GM19025 (cell line): ENCODE data around the gene CACNA2D3.

Experiments
- ATAC-seq: cut with Tn5 transposase; IDR thresholded peaks from one replicate; pipeline ENCODE4 v1.9.1; 2021; ENCODE audit warnings: mild to moderate bottlenecking, low read depth, moderate library complexity; ENCODE audit not compliant: unreplicated experiment

The CACNA2D3 gene

DNA sequence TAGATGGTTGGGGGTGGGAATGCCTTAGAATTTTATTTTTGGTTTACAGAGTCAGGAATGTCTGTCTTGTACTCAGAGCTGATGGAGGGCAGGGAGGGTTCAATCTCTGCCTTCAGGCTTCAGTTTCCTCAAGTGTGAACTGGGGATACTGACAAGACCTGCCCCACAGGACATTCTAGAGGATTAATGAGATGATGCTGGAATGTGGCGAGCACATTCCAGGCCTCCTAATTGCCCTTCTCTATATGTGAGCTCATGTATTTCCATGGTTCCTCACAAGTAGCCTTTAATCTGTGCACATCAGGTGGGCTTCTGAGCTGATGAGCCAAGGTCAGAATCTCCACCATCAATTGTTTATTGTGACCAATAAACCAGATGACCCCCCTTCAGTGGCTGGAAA lies 90.4 kb downstream of the CACNA2D3 start:
- no peak for ATAC-seq

DNA sequence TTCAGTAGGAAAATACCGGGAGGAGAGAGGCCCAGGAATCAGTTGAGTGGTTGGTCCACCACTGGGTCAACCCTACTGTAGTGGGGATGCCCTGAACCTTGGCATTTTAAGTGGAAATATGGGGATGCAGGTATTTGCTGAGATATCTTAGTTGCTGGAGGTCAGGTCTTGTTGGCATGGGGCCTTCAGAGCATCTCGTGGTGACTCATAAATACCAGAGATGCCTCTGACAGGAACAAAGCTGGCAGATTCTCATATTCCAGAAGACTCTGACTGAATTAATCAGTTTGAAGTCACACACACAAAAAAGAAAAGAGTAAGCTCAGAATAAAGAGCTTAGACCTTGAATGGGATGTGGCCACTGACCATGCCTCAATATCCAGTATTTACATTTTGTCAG lies 91.6 kb downstream of the CACNA2D3 start:
- no peak for ATAC-seq

DNA sequence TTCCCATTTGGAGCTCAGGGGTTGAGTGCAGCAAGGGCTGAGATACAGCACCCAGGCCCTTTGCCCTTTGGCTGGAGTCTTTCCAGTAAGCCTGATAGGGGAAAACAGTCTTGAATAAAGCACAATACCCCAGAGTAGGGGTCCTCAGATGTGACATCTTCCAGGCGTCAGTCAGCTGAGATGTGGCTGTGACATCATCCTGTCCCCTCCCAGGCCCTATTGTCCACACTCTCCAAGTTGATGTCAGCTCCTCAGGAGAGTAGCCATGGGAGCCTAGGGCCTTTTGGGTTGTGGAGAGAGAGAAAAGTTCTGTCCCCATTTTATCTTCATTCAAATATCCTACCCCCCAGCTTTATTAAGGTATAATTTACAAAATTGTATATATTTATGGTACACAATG lies 92.5 kb downstream of the CACNA2D3 start:
- no peak for ATAC-seq

DNA sequence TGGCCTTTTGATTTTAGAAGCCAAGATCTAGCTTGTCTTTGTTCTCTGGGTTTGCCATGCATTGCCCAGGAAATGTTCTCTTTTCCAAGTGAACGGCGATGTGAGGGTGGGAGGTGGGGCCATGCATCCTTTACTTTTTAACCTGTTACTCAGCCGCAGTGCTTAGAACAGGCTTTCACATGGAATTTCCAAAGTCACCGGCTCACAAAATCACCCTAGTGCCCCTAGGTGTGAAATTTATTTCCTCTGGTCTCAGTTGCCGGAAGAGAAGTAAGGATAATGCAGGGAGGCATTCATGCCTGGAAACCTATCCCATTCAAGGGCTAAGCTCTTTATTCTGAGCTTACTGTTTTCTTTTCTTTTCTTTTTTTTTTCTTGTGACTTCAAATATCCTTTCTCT lies 93.2 kb downstream of the CACNA2D3 start:
- ATAC-seq = no peak

DNA sequence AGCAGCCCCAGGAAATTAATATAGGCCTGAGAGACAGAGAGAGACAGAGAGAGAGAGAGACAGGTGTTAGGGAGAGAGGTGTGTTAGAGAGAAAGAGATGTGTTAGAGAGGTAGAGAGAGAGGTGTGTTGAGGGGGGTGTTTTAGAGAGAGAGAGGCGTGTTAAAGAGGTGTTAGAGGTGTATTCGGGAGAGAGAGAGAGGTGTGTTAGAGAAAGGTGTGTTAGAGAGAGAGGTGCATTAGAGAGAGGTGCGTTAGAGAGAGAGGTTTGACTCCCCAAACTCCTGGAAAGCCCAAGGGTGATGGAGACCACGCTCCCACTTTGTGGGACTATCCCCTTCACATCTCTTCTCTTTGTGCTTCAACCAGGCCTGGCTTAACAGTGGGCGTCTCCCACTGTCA lies 95.5 kb downstream of the CACNA2D3 start:
- no peak for ATAC-seq

DNA sequence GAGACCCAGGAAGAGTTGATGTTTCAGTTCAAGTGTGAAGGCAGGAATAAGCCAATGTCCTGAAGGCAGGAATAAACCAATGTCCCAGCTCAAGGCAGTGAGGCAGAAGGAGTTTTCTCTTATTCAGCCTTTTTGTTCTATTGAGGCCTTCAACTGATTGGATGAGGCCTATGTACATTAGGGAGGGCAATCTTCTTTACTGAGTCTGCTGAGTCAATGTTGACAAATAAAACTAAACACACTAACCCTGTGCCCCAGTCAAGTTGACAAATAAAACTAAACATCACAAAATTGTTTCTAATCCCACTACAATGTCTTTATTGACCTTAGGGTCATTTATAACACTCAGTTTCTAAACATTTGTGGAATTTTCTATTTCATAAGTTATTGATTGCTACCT lies 100.0 kb downstream of the CACNA2D3 start:
- no peak for ATAC-seq

DNA sequence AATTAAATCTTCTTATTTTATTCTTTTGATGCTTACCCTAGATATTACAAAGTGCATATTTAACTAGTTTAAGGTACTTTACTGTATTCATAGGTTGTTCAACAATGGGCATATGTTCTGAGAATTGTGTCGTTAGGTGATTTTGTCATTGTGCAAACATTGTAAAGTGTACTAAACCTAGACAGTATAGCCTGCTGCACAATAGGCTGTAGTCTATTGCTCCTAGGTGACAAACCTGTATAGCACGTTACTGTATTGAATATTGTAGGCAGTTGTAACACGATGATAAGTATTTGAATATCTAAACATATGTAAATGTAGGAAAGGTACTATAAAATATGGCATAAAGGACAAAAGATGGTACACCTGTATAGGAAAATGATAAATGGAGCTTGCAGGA lies 100.7 kb downstream of the CACNA2D3 start:
- ATAC-seq = no peak

DNA sequence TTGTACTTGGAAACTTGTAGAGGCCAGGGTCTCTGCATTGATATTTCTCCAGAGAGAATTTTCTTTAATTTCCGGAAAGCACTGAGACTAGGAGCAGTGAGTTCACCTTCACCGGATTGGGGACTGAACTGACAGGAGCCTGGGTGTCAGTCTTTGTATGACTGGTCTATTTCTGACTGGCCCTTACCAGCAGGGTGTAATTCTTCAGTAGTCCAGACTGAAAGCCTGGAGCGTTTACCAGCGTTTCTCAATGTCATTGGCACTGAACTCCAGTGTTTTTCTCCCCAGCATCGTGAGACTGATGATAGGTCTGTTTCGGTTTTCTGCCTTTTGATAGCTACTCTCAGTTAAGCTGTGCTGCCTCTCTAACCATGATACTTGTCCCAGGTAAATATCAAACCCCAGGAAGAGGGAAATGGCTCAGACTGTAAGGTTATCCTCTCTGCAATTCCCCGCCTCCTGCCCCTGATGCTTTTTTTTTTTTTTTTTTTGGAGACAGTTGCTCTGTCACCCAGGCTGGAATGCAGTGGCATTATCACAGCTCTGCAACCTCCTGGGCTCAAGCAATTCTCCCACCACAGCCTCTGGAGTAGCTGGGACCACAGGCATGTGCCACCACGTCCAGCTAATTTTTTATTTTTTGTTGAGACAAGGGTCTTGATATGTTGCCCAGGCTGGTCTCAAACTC lies 103.6 kb downstream of the CACNA2D3 start:
- ATAC-seq = no peak

DNA sequence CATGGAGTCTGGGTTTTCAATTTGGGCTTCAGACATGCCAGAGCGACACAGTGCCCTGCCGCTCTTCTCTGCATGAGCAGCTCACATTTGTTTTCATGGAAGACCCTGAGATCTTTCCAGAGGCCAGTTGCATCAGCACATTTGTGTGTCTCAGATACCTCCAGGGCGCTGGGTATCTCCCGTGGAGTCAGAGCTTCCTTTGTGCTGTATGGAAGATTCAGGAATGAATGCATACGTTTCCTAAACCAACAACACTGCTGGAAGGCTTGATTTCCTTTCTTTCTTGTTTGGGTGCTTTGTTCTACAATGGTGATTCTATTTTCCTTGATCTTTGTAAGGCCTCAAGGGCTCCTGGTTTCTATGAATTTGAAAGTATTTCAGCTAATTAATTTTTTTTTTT lies 106.5 kb downstream of the CACNA2D3 start:
- no peak for ATAC-seq

DNA sequence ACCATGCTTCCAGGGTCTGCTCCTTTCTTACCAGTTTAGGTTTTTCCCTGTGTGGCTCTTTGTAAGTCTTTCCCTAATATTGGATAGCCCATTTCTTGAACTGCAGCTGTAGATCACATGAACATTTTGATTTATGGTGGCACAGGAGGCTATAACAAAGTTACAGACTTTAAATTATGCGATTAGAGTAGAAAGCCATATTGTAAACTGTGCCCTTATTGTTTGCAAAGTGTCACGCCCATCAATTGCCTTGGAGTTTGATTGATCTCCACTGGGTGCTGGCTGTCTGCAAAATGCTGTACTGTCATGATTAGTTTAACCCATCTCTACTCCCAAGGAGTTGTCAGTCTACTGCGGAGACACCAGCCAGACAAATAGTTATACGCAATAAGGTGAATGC lies 110.3 kb downstream of the CACNA2D3 start:
- ATAC-seq = no peak

DNA sequence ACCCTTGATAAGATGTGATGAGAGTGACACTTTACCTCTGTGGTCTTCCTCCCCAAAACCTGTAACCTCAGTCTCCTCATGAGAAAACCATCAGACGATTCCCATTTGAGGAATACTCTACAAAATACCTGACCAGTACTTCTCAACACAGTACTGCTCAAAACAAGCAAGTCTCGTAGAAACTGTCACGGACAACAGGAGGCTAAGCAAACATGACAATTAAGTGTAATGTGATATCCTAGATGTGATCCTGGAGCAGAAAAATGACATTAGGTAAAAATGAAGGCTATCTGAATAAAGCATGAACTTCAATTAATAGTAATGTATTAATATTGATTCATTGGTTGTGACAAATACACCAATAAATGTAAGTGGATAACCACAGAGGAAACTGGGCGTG lies 113.6 kb downstream of the CACNA2D3 start:
- no peak for ATAC-seq

DNA sequence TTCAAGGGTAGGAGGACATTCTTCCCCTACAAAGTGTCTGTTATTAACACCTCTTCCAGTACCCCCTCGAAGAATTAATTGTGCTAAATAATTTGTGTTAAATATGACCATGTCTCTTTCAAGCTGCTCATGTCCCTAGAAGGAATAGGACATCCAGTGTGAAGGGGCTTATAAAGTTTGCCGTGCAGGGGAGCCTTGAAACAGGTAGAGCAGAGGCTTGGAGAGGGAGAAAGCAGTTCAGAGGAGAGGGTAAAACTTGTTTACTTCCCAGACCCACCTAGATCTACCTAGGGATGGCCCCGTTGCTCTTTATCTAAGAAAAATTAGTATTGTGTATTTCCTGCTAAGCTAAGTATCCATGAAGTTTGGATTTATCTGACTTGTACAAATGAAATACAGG lies 114.8 kb downstream of the CACNA2D3 start:
- ATAC-seq = no peak

DNA sequence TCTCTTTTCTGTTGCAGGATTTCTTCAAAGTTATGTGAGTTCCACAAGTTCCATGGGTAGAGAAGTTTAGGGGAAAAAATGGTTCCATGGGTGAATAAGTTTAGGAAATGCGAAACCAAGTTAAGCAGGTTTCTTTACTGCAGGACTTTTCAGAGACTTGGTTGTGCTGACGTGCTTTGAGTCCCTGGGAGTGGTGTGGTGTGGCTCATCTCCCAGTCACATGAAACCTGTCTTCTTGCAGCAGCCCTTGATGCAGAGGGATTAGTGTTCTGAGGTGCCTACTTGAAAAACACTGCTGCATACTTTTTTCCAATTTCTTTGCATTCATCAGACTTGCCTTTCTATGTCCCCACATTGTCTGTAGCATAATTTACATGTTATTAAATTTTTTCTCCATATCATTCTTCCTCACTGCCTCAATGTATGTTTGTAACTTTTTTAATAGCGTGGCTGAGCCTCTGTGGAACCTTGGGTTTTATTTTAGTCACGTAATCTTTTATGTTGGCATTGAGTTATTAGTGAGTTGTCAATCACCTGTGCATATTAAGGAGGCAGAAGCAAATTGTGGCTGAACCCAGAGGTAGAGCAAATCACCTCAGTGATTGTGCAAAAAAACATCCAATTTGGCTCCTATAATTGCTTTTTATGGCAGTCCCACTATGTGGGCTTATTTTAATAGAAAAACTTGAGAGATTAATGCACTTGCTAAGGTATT lies 115.6 kb downstream of the CACNA2D3 start:
- ATAC-seq = no peak

DNA sequence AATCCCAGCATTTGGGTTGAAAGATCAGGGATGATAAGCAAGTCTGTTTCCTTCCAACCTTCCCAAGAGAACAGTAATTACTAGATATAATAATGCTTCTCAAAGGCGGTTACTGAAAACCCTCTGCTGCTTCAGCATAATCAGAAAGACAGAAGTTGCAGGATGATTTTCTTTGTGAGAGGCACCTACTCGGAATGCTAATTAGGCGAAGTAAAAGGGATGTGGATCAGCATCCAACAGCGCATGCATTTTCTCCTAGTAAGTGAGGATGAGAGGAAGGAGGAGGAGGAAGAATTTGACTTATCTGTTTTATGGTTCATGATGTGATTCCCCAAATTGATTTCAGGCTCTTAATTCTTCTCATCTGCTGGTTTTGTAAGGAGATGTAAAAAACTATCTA lies 118.0 kb downstream of the CACNA2D3 start:
- no peak for ATAC-seq

DNA sequence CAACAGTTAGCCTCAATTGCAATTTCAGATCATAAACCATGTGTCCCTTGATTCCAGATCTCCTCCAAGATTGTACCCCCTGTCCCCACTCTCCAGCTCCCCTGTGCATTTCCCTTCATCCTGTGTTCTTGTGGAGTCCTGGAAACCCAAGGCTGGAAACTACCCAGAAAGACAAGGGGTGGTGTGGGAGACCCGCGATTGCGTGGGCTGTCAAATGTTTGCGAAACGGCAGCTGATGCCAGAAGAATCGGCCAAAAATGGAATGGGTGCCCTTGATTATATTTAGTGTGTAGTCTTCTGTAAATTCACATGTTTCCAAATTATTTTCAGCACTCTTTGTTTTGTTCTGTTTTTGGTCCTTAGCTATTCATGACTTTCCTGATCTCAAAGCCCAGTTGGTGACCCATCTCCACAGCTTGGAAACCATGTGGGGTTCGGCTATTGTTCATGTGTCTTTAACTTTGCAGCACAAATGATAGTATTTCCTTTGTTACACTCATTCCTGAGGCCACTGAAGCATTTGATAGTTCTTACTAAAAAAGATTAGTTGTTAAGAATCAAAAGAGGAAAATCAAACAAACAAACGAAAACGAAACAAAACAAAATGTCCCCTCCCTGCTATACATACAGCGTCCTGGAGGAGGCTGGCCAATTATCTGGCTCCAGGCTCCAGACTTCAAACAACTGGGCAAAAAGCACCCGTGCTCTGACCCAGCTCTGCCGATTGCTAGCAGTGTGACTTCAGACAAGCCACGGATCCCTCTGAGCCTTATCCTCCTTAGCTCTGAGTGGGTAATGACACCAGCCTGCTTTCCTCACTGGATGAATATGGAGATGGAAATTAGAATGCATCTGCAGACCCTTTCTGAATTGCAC lies 120.9 kb downstream of the CACNA2D3 start:
- no peak for ATAC-seq

DNA sequence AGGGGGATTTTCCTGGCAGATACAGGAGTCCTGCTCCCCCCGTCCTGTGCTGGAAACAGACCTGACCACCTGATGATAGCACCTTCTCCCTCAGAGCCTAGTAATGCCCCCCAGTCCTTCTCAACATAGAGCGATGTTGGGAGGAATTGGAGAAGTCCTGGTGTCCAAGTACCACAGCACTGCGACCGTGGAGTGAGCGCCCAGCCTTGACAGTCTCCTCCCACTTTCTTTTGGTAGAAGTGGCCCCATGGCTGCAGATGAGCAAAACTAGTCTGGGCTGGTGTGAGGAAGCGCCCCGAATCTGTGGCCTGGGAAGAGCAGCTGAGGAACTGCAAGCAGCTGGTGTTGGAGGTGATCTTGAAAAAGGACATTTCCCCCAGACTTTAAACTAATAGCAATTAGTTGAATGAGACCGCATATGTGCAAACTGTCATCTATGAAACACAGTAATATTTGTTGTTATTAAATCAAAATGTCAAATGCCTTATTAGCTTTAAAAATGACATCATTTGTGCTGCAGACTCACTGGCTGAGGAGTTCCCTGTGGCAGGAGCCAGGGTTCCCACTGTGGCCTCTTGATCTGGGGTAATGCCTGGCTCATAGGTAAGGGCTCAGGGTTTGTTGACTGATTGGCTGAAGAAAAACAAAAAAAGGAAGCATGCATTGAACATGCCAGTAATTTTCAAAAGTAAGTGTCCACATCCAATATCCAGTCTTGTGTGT lies 121.8 kb downstream of the CACNA2D3 start:
- no peak for ATAC-seq

DNA sequence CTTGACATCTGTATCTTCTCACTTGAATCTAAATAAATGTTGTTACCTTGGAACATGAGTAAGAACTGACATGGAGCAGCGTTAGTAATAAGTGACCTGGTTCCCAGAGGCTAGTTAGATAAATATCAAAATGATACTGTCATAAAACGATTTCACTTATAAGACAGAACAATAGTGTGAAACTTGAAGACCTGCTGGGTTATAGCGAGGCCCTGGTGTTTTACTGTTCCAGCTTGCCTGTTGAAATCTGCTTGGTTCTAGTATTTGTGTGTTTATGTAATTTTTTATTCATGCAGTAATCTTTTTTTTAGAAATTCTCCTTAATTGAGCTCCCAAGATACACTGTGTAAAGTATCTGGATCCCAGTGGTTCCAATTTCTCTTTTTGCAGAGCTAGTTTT lies 129.4 kb downstream of the CACNA2D3 start:
- no peak for ATAC-seq

DNA sequence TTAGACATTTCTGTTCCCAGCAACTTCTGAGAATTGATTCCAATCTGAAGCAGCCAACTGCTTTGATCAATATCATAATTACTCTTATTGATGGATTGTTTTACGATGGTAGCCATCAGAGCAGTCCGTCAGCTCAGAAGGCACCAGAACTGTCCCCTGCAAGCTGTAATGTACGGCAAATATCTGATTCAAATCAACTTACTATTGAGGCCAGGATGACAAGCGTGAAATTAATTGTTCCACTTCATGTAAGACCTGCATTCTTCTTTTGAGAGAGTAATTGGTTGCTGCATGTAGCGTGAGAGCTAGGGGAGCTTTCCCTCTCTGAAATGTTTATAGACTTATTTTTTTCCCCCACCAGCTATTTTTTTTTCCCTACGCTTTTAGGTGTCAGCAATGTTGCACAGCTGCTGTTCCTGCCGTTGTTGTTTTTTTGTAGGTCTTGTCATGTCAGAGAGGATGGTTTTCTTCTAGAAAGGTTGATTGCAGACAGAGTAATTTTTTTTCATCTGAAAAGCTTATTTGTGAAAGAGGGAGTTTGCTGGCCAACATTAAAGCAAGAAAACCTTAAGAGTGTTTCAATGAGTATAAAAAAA lies 134.9 kb downstream of the CACNA2D3 start:
- ATAC-seq = no peak

DNA sequence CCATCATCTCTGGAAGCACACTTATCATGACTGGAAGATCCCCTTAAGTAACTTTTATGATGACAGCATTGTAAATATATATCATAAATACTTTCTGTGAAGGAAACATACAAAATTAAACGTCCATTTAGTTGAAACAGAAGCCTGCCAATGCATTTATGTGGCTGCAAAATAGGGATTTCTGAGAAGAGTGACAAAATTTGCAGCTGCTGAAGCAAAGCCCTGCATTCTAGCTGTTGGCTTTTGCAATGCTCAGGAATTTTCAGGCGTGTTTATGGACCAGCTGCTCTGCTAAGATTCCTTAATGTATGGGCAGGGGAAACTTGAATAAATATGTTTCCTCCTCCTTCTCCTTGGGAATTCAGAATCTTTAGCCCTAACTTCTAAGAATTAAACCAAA lies 137.3 kb downstream of the CACNA2D3 start:
- ATAC-seq = no peak

DNA sequence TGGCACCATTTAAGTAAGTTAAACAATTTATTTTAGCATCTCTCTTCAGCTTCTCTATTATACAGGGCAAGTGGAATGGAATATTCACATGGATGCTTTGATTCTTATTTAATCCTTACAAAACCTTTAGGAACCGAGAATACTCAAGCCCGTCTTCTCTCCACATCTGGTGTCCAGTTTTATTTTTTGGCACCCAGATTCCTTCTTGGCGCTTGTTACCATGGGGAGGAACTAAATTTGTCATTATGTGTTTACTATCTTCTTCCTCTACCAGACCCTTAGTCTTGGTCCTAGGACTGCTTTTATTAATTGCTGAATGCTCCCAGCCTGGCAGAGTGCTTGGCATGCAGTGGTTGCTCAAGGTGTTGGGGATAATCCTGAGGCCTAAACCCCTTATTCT lies 138.8 kb downstream of the CACNA2D3 start:
- no peak for ATAC-seq
